Measurements from ENCODE around the gene CCND2.
A peak's percentile ranks its signal among the peaks of the same experiment; 100 is the strongest.

Gene CCND2

DNA sequence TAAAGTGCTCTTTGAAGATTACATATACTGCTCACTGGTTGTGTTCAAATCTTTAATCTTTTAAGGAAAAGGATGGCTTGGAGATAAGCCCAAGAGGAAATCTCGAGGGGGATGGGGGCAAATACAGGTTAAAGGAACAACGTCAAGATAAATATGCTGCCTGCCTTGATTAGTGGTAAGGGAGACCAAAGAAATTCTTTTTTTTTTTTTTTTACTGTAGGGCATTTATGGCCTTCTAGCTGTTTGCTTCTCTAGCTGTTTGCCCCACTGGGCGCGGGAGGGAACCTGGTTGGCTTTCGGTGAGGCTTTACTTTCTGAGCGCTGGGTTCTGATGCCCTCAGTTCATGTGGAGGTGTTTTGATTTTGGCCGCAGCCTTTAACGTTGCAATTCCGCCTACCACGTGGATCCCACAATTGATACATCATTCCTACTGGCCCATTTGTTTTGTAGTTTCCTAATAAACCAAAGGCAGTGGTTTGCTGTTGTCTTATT lies 5.7 kb downstream of the CCND2 start:
- peaks cover 6 to 49% (median 32%) of the 10 kb centered on the region in 4 experiments for H3K4me1 ChIP-seq (ENCODE audit: control extremely low read depth in 1 of 4, control insufficient read depth in 4 of 4, insufficient read depth in 4 of 4, low read length in 3 of 4)
- H3K36me3 ChIP-seq (ENCODE audit: control insufficient read depth in 4 of 4, insufficient read depth in 4 of 4, low read length in 3 of 4): peaks cover 21 to 84% (median 65%) of the 10 kb centered on the region in 4 experiments
- no peaks in the 10 kb centered on the region for H3K9me3 ChIP-seq (ENCODE audit: control extremely low read depth in 1 of 5, control insufficient read depth in 4 of 5, insufficient read depth in 2 of 5, low read depth in 1 of 5, low read length in 4 of 5)
- no peak for DNase-seq
- WGBS (ENCODE audit: insufficient coverage): 58% methylated on average over 8 of the region's 10 CpGs
- peak overlapping the region in 1 of 7 experiments; percentile 12 for H3K4me3 ChIP-seq (ENCODE audit: control insufficient read depth in 1 of 7, extremely low read depth in 1 of 7, insufficient read depth in 4 of 7, low read depth in 2 of 7, low read length in 6 of 7)
- no peaks in the 10 kb centered on the region for H3K27me3 ChIP-seq (replicated peaks in 2 of 5; ENCODE audit: control insufficient read depth in 4 of 5, insufficient read depth in 5 of 5, low read length in 4 of 5)
- ChIA-PET CTCF (interaction anchor here (1.0 to 12.1 kb wide), 11 partner anchors 8 to 395 kb away, joined by 3 to 125 read pairs (median 7); no protein-coding TSS in a partner anchor), POLR2A (interaction anchor here (0.6 to 1.2 kb wide), 2 partner anchors 114 to 280 kb away, joined by 3 read pairs; no protein-coding TSS in a partner anchor)
- H3K27ac ChIP-seq (ENCODE audit: insufficient read depth in 1 of 2, low read depth in 1 of 2, low read length in 2 of 2, poor library complexity in 1 of 2, severe bottlenecking in 2 of 2): peak overlapping the region in 1 of 2 experiments; percentile 35

DNA sequence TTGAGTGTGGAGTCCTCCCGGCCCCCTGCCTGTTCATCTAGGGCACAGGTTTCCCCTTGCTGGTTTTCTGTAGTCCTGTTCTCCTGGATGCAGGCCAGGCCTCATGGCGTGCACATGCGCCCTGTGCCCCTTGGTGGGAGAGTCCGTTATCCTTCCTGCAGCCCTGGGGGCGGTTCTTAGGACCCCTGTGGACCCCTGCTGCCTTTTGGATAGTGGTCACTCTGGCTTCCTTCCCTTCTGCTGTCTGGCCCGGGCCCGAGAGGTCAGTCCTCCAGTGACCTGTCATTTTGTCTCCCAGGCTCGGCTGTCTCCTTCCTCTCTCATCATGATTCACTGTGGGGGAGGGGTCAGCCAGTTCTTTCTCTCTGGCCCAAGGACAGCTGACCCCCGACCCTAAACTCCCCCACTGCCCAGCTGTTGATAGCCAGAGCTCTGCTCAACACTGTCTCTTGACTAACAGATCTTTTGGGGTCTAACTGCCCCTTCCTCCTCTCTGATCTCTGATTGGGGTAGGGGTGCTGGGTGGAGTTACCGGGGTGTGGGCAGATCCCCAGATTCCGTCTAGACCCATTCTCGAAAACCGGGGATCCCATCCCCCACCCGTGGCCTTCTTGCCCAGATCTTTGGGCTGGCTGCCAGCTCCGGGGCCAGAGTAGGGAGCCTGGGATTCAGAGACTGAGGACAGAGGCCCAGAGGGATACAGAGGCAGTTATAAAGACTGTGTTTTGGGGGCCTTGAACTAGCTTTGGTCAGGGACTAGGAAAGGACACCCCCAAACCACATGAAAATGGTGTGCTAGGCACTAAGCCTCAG lies 7.0 kb downstream of the CCND2 start:
- POLR2A ChIA-PET: no interaction called here

DNA sequence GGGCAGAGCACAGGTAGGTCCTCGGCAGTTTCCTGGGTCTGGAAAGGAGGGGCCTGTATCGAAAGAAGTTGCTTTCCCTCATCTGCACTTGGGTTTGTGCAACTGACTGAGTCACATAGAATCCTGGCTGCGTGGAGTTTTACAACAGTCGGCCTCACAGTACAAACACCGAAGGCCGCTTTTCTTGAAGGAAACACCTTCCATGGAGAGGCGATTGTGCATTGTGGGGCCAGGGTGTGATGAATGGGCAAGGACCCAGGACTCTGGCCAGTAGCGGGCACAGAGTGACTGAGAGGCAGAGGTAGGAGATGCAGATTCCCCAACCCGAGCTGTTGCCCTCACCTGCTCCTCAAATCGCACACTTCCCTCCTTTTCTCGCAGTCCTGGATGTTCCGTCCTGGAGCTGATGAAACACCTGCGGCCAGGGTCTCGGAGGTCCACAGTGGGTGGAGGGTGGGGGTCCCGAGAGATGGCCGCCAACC lies 7.7 kb downstream of the CCND2 start:
- no peak overlapping the region for H3K27ac ChIP-seq (ENCODE audit: insufficient read depth in 1 of 2, low read depth in 1 of 2, low read length in 2 of 2, poor library complexity in 1 of 2, severe bottlenecking in 2 of 2)
- H3K9me3 ChIP-seq (ENCODE audit: control extremely low read depth in 1 of 5, control insufficient read depth in 4 of 5, insufficient read depth in 2 of 5, low read depth in 1 of 5, low read length in 4 of 5): no peaks in the 10 kb centered on the region
- DNase-seq: no peak
- peaks cover 5 to 56% (median 38%) of the 10 kb centered on the region in 4 experiments for H3K4me1 ChIP-seq (ENCODE audit: control extremely low read depth in 1 of 4, control insufficient read depth in 4 of 4, insufficient read depth in 4 of 4, low read length in 3 of 4)
- H3K4me3 ChIP-seq (ENCODE audit: control insufficient read depth in 1 of 7, extremely low read depth in 1 of 7, insufficient read depth in 4 of 7, low read depth in 2 of 7, low read length in 6 of 7): no peak overlapping the region
- H3K36me3 ChIP-seq (ENCODE audit: control insufficient read depth in 4 of 4, insufficient read depth in 4 of 4, low read length in 3 of 4): peaks cover 25 to 95% (median 78%) of the 10 kb centered on the region in 4 experiments
- 96% methylated on average over 16 of the region's 16 CpGs for WGBS (ENCODE audit: insufficient coverage)
- ChIA-PET CTCF (interaction anchor here (0.7 to 10.8 kb wide), 11 partner anchors 8 to 397 kb away, joined by 3 to 125 read pairs (median 4); no protein-coding TSS in a partner anchor), POLR2A (interaction anchor here (0.7 kb wide), 1 partner anchor 252 kb away, joined by 3 read pairs; no protein-coding TSS in a partner anchor)
- H3K27me3 ChIP-seq (replicated peaks in 2 of 5; ENCODE audit: control insufficient read depth in 4 of 5, insufficient read depth in 5 of 5, low read length in 4 of 5): no peaks in the 10 kb centered on the region

More for the DNA sequence above, 7.0 kb downstream of the CCND2 start:
- H3K36me3 ChIP-seq (ENCODE audit: control insufficient read depth in 4 of 4, insufficient read depth in 4 of 4, low read length in 3 of 4): peaks cover 22 to 94% (median 75%) of the 10 kb centered on the region in 4 experiments
- no peak for DNase-seq
- no peak overlapping the region for H3K4me3 ChIP-seq (ENCODE audit: control insufficient read depth in 1 of 7, extremely low read depth in 1 of 7, insufficient read depth in 4 of 7, low read depth in 2 of 7, low read length in 6 of 7)
- 82% methylated on average over 13 of the region's 15 CpGs for WGBS (ENCODE audit: insufficient coverage)
- CTCF ChIA-PET: interaction anchor here (1.2 to 10.8 kb wide), 6 partner anchors 9 to 396 kb away, joined by 3 to 125 read pairs (median 26); no protein-coding TSS in a partner anchor
- H3K4me1 ChIP-seq (ENCODE audit: control extremely low read depth in 1 of 4, control insufficient read depth in 4 of 4, insufficient read depth in 4 of 4, low read length in 3 of 4): peaks cover 6 to 56% (median 38%) of the 10 kb centered on the region in 4 experiments
- H3K27ac ChIP-seq (ENCODE audit: insufficient read depth in 1 of 2, low read depth in 1 of 2, low read length in 2 of 2, poor library complexity in 1 of 2, severe bottlenecking in 2 of 2): no peak overlapping the region
- no peaks in the 10 kb centered on the region for H3K9me3 ChIP-seq (ENCODE audit: control extremely low read depth in 1 of 5, control insufficient read depth in 4 of 5, insufficient read depth in 2 of 5, low read depth in 1 of 5, low read length in 4 of 5)
- no peaks in the 10 kb centered on the region for H3K27me3 ChIP-seq (replicated peaks in 2 of 5; ENCODE audit: control insufficient read depth in 4 of 5, insufficient read depth in 5 of 5, low read length in 4 of 5)

DNA sequence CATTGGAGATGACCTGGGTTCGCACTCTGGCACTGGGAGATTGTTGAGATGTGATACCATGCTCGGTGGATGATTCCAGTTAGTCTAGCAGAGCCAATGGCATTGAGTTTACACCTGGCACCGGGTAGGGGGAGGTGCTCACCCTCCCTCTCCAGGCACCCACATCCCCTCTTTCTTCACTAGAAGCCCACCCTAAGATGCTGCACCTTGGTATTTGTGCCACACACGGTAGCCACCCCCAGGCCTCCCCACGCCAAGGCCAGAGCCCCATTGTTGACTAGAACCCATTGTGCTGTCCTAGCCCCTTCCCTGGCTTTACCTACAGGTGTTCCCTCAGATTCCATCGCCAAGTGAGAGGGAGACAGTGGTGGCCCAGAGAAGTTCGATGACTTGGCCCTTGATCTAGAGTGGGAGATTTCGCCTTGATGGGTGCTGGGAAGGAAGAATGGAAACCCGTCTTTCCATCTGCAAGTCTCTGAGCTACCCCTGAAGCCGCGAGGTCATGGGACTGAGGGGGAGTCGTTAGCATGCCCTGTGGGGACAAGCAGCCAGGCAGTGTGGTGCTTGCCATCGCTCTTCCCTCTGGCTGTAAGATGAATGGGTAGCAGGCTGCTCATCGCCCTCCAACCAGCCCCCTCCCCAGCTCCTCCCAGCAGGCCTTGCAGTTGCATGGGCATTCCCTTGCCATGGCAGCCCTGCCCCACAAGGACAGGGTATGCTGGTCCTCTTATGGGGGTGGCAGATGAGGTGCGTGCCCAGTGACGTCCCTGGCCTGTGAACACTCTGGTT lies 8.7 kb downstream of the CCND2 start:
- Histone ChIP-seq H3K36me3 (ENCODE audit: control insufficient read depth in 4 of 4, insufficient read depth in 4 of 4, low read length in 3 of 4) (peaks cover 30 to 97% (median 77%) of the 10 kb centered on the region in 4 experiments), H3K4me1 (ENCODE audit: control extremely low read depth in 1 of 4, control insufficient read depth in 4 of 4, insufficient read depth in 4 of 4, low read length in 3 of 4) (peaks cover 1 to 56% (median 40%) of the 10 kb centered on the region in 4 experiments), H3K9me3 (ENCODE audit: control extremely low read depth in 1 of 5, control insufficient read depth in 4 of 5, insufficient read depth in 2 of 5, low read depth in 1 of 5, low read length in 4 of 5) (no peaks in the 10 kb centered on the region), H3K4me3 (ENCODE audit: control insufficient read depth in 1 of 7, extremely low read depth in 1 of 7, insufficient read depth in 4 of 7, low read depth in 2 of 7, low read length in 6 of 7) (no peak overlapping the region), H3K27ac (ENCODE audit: insufficient read depth in 1 of 2, low read depth in 1 of 2, low read length in 2 of 2, poor library complexity in 1 of 2, severe bottlenecking in 2 of 2) (no peak overlapping the region), H3K27me3 (replicated peaks in 2 of 5; ENCODE audit: control insufficient read depth in 4 of 5, insufficient read depth in 5 of 5, low read length in 4 of 5) (no peaks in the 10 kb centered on the region)
- CTCF ChIA-PET: interaction anchor here (0.7 to 10.8 kb wide), 8 partner anchors 10 to 398 kb away, joined by 3 to 125 read pairs (median 5); no protein-coding TSS in a partner anchor
- DNase-seq: no peak
- 97% methylated on average over 12 of the region's 16 CpGs for WGBS (ENCODE audit: insufficient coverage)
- POLR2A ChIA-PET: interaction anchor here (0.6 to 0.7 kb wide), 2 partner anchors 253 to 400 kb away, joined by 3 read pairs; no protein-coding TSS in a partner anchor

DNA sequence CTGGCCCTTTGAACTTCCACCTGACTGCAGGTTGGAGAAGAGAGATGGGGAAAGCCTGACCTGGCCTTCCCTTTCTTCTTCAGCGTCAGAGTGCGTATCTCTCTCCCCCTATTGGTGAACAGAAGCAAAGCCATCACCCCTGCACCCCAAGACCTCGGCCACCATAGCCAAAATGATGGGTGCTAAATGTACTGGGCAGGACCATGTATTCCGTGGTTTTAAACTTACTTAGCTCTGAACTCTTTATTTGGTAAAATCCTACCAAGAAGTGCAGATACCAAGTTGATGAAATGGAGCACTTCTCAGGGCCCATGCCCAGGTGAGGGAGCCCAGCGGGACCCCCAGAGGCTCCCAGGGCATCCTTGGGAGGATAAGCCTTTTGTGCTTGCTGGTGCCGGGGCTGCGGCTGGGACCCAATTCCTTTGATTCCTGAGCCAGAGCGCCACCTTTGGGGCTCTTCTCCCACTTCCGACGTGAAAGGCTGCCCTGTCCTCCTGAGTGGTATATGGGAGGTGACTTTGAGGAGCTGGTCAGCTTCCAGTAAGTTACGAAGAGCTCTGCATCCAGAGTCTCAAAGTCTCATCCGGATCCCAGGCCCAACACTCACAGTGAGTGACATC lies 9.4 kb downstream of the CCND2 start:
- 90% methylated on average over 3 of the region's 12 CpGs for WGBS (ENCODE audit: insufficient coverage)
- Histone ChIP-seq H3K27me3 (replicated peaks in 2 of 5; ENCODE audit: control insufficient read depth in 4 of 5, insufficient read depth in 5 of 5, low read length in 4 of 5) (no peaks in the 10 kb centered on the region), H3K4me1 (ENCODE audit: control extremely low read depth in 1 of 4, control insufficient read depth in 4 of 4, insufficient read depth in 4 of 4, low read length in 3 of 4) (peaks cover 0 to 56% (median 42%) of the 10 kb centered on the region in 4 experiments), H3K9me3 (ENCODE audit: control extremely low read depth in 1 of 5, control insufficient read depth in 4 of 5, insufficient read depth in 2 of 5, low read depth in 1 of 5, low read length in 4 of 5) (no peaks in the 10 kb centered on the region), H3K27ac (ENCODE audit: insufficient read depth in 1 of 2, low read depth in 1 of 2, low read length in 2 of 2, poor library complexity in 1 of 2, severe bottlenecking in 2 of 2) (no peak overlapping the region), H3K36me3 (ENCODE audit: control insufficient read depth in 4 of 4, insufficient read depth in 4 of 4, low read length in 3 of 4) (peaks cover 25 to 97% (median 74%) of the 10 kb centered on the region in 4 experiments), H3K4me3 (ENCODE audit: control insufficient read depth in 1 of 7, extremely low read depth in 1 of 7, insufficient read depth in 4 of 7, low read depth in 2 of 7, low read length in 6 of 7) (no peak overlapping the region)
- POLR2A ChIA-PET: interaction anchor here (0.6 kb wide), 1 partner anchor 400 kb away, joined by 3 read pairs; no protein-coding TSS in a partner anchor
- CTCF ChIA-PET: interaction anchor here (1.1 to 10.8 kb wide), 9 partner anchors 9 to 398 kb away, joined by 3 to 125 read pairs (median 4); no protein-coding TSS in a partner anchor
- DNase-seq: no peak

DNA sequence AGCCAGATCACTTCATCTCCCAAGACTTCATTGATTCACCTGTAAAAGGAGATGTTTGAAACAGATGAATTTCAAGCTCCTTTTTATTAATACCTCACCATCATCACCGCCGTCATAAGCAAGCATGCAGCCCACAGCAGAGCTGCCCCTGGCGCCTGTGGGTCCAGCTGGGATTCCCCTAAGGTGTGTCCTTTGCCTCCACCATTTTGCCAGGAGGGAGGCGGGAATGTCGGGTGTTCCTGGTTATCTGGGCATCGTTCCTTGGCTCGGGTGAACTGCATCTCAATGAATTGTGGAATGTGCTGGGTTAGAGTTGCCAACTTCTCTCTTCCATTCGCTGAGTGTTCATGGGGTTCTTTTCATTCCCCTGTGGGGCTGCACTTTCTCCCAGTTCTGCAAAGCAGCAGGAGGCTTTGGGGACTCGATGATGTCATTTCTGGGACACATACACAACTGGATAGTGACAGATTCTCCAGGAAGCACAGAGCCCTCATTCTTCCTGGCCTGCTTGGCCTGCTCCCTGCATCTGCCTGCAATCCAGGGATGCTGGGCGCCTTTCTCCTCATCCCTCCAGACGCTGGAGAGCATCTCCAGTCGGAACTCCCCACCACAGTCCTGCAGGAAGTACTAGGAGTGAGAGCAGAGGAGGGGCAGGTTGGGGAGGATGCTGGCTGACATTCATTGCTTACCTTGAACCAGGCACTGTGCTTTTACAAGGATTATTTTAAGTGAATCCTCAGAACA lies 10.1 kb downstream of the CCND2 start:
- 91% methylated on average over 12 of the region's 12 CpGs for whole genome bisulfite sequencing (ENCODE audit: insufficient coverage)
- H3K27ac ChIP-seq (ENCODE audit: insufficient read depth in 1 of 2, low read depth in 1 of 2, low read length in 2 of 2, poor library complexity in 1 of 2, severe bottlenecking in 2 of 2): no peak overlapping the region
- H3K36me3 ChIP-seq (ENCODE audit: control insufficient read depth in 4 of 4, insufficient read depth in 4 of 4, low read length in 3 of 4): peaks cover 24 to 97% (median 75%) of the 10 kb centered on the region in 4 experiments
- CTCF ChIA-PET: interaction anchor here (1.1 to 10.8 kb wide), 7 partner anchors 37 to 399 kb away, joined by 3 to 125 read pairs (median 6); no protein-coding TSS in a partner anchor
- no peak for DNase-seq
- POLR2A ChIA-PET: no interaction called here
- H3K27me3 ChIP-seq (replicated peaks in 2 of 5; ENCODE audit: control insufficient read depth in 4 of 5, insufficient read depth in 5 of 5, low read length in 4 of 5): no peaks in the 10 kb centered on the region
- no peaks in the 10 kb centered on the region for H3K9me3 ChIP-seq (ENCODE audit: control extremely low read depth in 1 of 5, control insufficient read depth in 4 of 5, insufficient read depth in 2 of 5, low read depth in 1 of 5, low read length in 4 of 5)
- peaks cover 0 to 56% (median 43%) of the 10 kb centered on the region in 4 experiments for H3K4me1 ChIP-seq (ENCODE audit: control extremely low read depth in 1 of 4, control insufficient read depth in 4 of 4, insufficient read depth in 4 of 4, low read length in 3 of 4)
- no peak overlapping the region for H3K4me3 ChIP-seq (ENCODE audit: control insufficient read depth in 1 of 7, extremely low read depth in 1 of 7, insufficient read depth in 4 of 7, low read depth in 2 of 7, low read length in 6 of 7)
